Activated T-helper 1 cell treated with anti-CD3 and anti-CD28 coated beads, Interleukin-2, amount 50 U/mL, for 16 hours (primary cell): Measurements from ENCODE around the gene TRMT2A.

ENCODE experiments used
- DNase-seq, 2 donors: peaks; one replicate each; pipeline ENCODE4 v3.0.0-alpha.2; 2020; ENCODE audit warnings: low read depth in 1 of 2, low spot score in 1 of 2

The TRMT2A gene

GRCh38 chr22:20149257-20150250, 32.5 kb upstream of the TRMT2A start:
- DNase-seq = no peak

- DNase-seq = no peak
Measured at GRCh38 chr22:20148414-20148813, 31.4 kb upstream of the TRMT2A start.

GRCh38 chr22:20147237-20147988, 30.4 kb upstream of the TRMT2A start:
- DNase-seq = no peak

GRCh38 chr22:20146777-20147176, 29.8 kb upstream of the TRMT2A start:
- no peak for DNase-seq

GRCh38 chr22:20145832-20146223, 28.8 kb upstream of the TRMT2A start:
- no peak for DNase-seq

GRCh38 chr22:20145206-20145831, 28.3 kb upstream of the TRMT2A start:
- DNase-seq = no peak

- DNase-seq = no peak
Measured at GRCh38 chr22:20143883-20144665, 27.0 kb upstream of the TRMT2A start.

- DNase-seq = no peak
Measured at GRCh38 chr22:20142711-20143621, 25.9 kb upstream of the TRMT2A start.

- no peak for DNase-seq
Measured at GRCh38 chr22:20141186-20142077, 24.4 kb upstream of the TRMT2A start.

GRCh38 chr22:20140521-20140964, 23.5 kb upstream of the TRMT2A start:
- DNase-seq = no peak

- DNase-seq = no peak
Measured at GRCh38 chr22:20140107-20140445, 23.1 kb upstream of the TRMT2A start.

- no peak for DNase-seq
Measured at GRCh38 chr22:20139391-20140106, 22.5 kb upstream of the TRMT2A start.

GRCh38 chr22:20138868-20139267, 21.8 kb upstream of the TRMT2A start:
- DNase-seq = no peak

- no peak for DNase-seq
Measured at GRCh38 chr22:20138417-20138738, 21.4 kb upstream of the TRMT2A start.

- DNase-seq = no peak
Measured at GRCh38 chr22:20137671-20138416, 20.8 kb upstream of the TRMT2A start.

- no peak for DNase-seq
Measured at GRCh38 chr22:20137113-20137512, 20.1 kb upstream of the TRMT2A start.

- DNase-seq = no peak
Measured at GRCh38 chr22:20136603-20136873, 19.5 kb upstream of the TRMT2A start.
